Lung (tissue), 16 donors: ENCODE data around the gene DTWD2. TPM values are rescaled to one million over a fixed set of nuclear protein-coding genes. Genes with fewer than 3 reads are reported as not detected.

Experiments
- ATAC-seq: fragments of 200-7000 bp; cut with Tn5 transposase; one replicate; pipeline ENCODE4 v1.9.1; 2020; ENCODE audit warnings: moderate number of reproducible peaks; ENCODE audit not compliant: insufficient read depth, low FRiP score
- DNase-seq, 3 donors: peaks; one replicate each; pipeline ENCODE4 v3.0.0-alpha.2; 2013 to 2017
- H3K27ac ChIP-seq, 2 donors: one replicate each; pipeline ENCODE4 v1.5.1; 2013; ENCODE audit warnings: mild to moderate bottlenecking in 2 of 2, moderate library complexity in 2 of 2, control low read depth in 1 of 2, inconsistent platforms in 1 of 2, low read depth in 1 of 2, low read length in 1 of 2
- H3K27me3 ChIP-seq, 3 donors: one replicate each; pipeline ENCODE4 v1.5.1; 2013; ENCODE audit warnings: low read length in 2 of 3; ENCODE audit not compliant: control insufficient read depth in 3 of 3, insufficient read depth in 3 of 3
- H3K36me3 ChIP-seq, 4 donors: one replicate each; pipeline ENCODE4 v1.5.1; 2013; ENCODE audit warnings: low read length in 4 of 4, mild to moderate bottlenecking in 1 of 4, moderate library complexity in 1 of 4; ENCODE audit not compliant: control insufficient read depth in 4 of 4, insufficient read depth in 4 of 4
- H3K4me1 ChIP-seq, 5 donors: one replicate each; pipeline ENCODE4 v1.5.1; 2013; ENCODE audit warnings: low read length in 5 of 5, mild to moderate bottlenecking in 2 of 5, moderate library complexity in 1 of 5; ENCODE audit not compliant: control insufficient read depth in 5 of 5, insufficient read depth in 5 of 5
- H3K4me3 ChIP-seq: one replicate; pipeline ENCODE4 v1.5.1; 2013; ENCODE audit warnings: mild to moderate bottlenecking, control low read depth, moderate library complexity
- H3K9ac ChIP-seq, 2 donors: one replicate each; pipeline ENCODE4 v1.5.1; 2013; ENCODE audit warnings: low read length in 2 of 2, control low read depth in 1 of 2; ENCODE audit not compliant: insufficient read depth in 1 of 2
- H3K9me3 ChIP-seq, 4 donors: one replicate each; pipeline ENCODE4 v1.5.1; 2013; ENCODE audit warnings: low read length in 3 of 4, mild to moderate bottlenecking in 1 of 4, moderate library complexity in 1 of 4; ENCODE audit not compliant: control insufficient read depth in 4 of 4, insufficient read depth in 3 of 4
- CTCF ChIP-seq: IDR thresholded peaks from 2 replicates; pipeline ENCODE4 v1.5.1; 2012; ENCODE audit warnings: mild to moderate bottlenecking; ENCODE audit errors: control extremely low read depth, extremely low read depth
- WGBS, 2 donors: extraction: QIAGEN DNeasy Blood & Tissue Kit; methylation state at CpG; one replicate each; pipeline ENCODE4 v1.1.7; 2013; 5-methylcytosine and 5-hydroxymethylcytosine counted together
- long read RNA-seq, 5 donors: transcript quantifications; one replicate each; lab custom pipeline, GENCODE V29; 2026
- polyA plus RNA-seq, 2 donors: library from polyadenylated mRNA; stranded (reverse); fragments of 200-250 nt; gene quantifications; one replicate each; pipeline ENCODE4 v1.2.1, GENCODE V29; 2013
- total RNA-seq, 2 donors: library from RNA; depleted of rRNA in 1 of 2; stranded (reverse); fragments of >200 nt in 1 of 2; gene quantifications; one replicate each; pipeline ENCODE4 v1.2.1, GENCODE V29; 2014 to 2021
- donor health status: control.
- donor health status: control.
- donor health status: Bipolar disorder and iron deficiency.
- donor health status: healthy.
- donor health status: DM: yes; HTN: yes; CAD: no.

The DTWD2 gene
- total RNA-seq (10 to 100 TPM in 1 of 2 donors, 1 to 10 TPM in 1; 6.8 to 11.4 TPM), polyA plus RNA-seq (1 to 10 TPM; 1.7 to 3.5 TPM)
- long read RNA-seq, donor 1, partial matches to known transcripts, result 0 of 2 reads
- long read RNA-seq, donor 1, other reads (novel, unspliced or antisense), result 0 of 2 reads
- long read RNA-seq, donor 2, result 0 reads
- long read RNA-seq, donor 3, partial matches to known transcripts, result 779 of 779 reads
- long read RNA-seq, donor 3, other reads (novel, unspliced or antisense), result 0 of 779 reads
- long read RNA-seq, donor 4, result 0 reads
- long read RNA-seq, donor 5, partial matches to known transcripts, result 0 of 2 reads
- long read RNA-seq, donor 5, other reads (novel, unspliced or antisense), result 0 of 2 reads

GRCh38 chr5:118987988-118988865 lies at the start of gene DTWD2:
TSS of gene DTWD2 (minus strand) at chr5:118988547. CDS start at chr5:118988511, 36 bp downstream.
- Histone ChIP-seq H3K9ac (peak within 1 kb of the TSS; percentile 55 to 73), H3K4me1 (peaks cover 0 to 6% (median 0%) of the 10 kb centered on the region in 5 donors), H3K27me3 (no peaks in the 10 kb centered on the region), H3K4me3 (peak within 1 kb of the TSS; percentile 94), H3K27ac (peak within 1 kb of the TSS; percentile 98 to 99), H3K36me3 (no peaks in the 10 kb centered on the region), H3K9me3 (no peaks in the 10 kb centered on the region)
- ATAC-seq (peak; percentile 98), DNase-seq (peak; percentile 95 to 96 (median 95))
- 0 to 1% methylated on average over 73 to 74 of the region's 74 CpGs for WGBS, 2 donors
- peak; percentile 82 for TF ChIP-seq CTCF

- ATAC-seq, result no peak
- H3K9ac ChIP-seq, result no peak overlapping the region
- no peak for TF ChIP-seq CTCF
- DNase-seq, result peak in 2 of 3 donors; percentile 16 to 34
- H3K36me3 ChIP-seq, result no peaks in the 10 kb centered on the region
- H3K4me1 ChIP-seq, result no peaks in the 10 kb centered on the region
- no peaks in the 10 kb centered on the region for H3K9me3 ChIP-seq
- WGBS, 2 donors, result 91 to 98% methylated on average over 16 of the region's 16 CpGs
- H3K27ac ChIP-seq, result no peak overlapping the region
- H3K27me3 ChIP-seq, result no peaks in the 10 kb centered on the region
- no peak overlapping the region for H3K4me3 ChIP-seq
Measured at GRCh38 chr5:119037496-119038215, 49.3 kb upstream of the DTWD2 start.

- no peak for TF ChIP-seq CTCF
- H3K36me3 ChIP-seq, result no peaks in the 10 kb centered on the region
- no peak overlapping the region for H3K9ac ChIP-seq
- ATAC-seq, result no peak
- no peak for DNase-seq
- no peak overlapping the region for H3K4me3 ChIP-seq
- H3K9me3 ChIP-seq, result no peaks in the 10 kb centered on the region
- no peaks in the 10 kb centered on the region for H3K4me1 ChIP-seq
- WGBS, 2 donors, result 92 to 93% methylated on average over 8 of the region's 8 CpGs
- H3K27ac ChIP-seq, result no peak overlapping the region
- no peaks in the 10 kb centered on the region for H3K27me3 ChIP-seq
Measured at GRCh38 chr5:119036101-119036762, 47.9 kb upstream of the DTWD2 start.
